ENCODE results near the gene FNDC3B. TPM values are rescaled to one million over a fixed set of nuclear protein-coding genes. Genes with fewer than 3 reads are reported as not detected.
A peak's percentile ranks its signal among the peaks of the same experiment; 100 is the strongest.

Gene FNDC3B
- total and polyA plus RNA-seq, 10 donors = 3.1 to 149 (median 103) TPM

DNA sequence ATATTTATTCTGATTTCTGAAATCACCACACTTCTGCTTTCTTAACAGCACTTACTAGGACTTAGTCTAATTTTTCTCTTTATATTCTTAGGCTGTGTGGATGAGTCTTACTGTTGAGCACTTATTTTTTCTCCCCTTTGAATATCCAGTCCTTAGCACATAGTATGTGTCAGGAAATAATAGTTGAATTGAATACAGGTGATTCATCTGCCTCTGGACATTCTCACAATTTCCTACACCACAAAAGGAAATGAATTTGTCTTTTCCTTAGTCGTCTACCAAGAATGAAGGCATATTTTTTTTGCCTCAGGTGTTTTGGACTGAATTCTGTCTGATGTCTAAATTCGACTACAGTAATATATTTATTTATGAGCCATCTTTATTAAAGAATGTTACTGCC is 204.6 kb downstream of the FNDC3B start:
- no peak overlapping the region for H3K27ac ChIP-seq

DNA sequence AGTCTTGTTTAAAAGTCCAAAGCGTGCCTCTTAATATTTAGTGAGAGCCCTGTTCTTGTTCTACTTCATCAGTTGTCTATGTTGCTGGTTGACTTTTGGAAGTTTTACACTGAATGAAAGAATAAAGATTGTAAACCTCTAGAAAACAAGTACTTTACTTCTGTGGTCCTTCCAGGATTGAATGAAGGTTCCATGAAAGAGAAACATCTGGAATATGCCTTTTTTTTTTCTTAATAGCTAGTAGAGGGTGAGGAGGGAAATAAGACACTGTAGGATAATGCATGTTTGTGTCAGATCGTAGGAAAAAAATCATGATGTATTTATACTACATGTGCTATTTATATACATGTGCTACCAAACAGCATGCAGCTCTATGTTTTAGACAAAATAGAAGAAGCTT is 205.9 kb downstream of the FNDC3B start:
- WGBS, 5 donors = 85 to 93% (median 92%) methylated on average over 2 of the region's 2 CpGs
- Histone ChIP-seq H3K36me3 (peaks cover 0 to 28% (median 0%) of the 10 kb centered on the region in 6 donors), H3K9me3 (peaks cover 4 to 25% (median 17%) of the 10 kb centered on the region in 8 donors), H3K27ac (peak overlapping the region in 3 of 8 donors; percentile 13 to 69 (median 59)), H3K27me3 (replicated peaks in 1 of 7) (no peaks in the 10 kb centered on the region), H3K4me3 (no peak overlapping the region), H3K4me1 (peaks cover 0 to 20% (median 9%) of the 10 kb centered on the region in 6 donors)
- TF ChIP-seq POLR2AphosphoS5 (IDR thresholded peaks at IDR 0.05) = no peak
- TF ChIP-seq POLR2A (IDR thresholded peaks at IDR 0.05) = no peak
- TF ChIP-seq, protein P1, sequence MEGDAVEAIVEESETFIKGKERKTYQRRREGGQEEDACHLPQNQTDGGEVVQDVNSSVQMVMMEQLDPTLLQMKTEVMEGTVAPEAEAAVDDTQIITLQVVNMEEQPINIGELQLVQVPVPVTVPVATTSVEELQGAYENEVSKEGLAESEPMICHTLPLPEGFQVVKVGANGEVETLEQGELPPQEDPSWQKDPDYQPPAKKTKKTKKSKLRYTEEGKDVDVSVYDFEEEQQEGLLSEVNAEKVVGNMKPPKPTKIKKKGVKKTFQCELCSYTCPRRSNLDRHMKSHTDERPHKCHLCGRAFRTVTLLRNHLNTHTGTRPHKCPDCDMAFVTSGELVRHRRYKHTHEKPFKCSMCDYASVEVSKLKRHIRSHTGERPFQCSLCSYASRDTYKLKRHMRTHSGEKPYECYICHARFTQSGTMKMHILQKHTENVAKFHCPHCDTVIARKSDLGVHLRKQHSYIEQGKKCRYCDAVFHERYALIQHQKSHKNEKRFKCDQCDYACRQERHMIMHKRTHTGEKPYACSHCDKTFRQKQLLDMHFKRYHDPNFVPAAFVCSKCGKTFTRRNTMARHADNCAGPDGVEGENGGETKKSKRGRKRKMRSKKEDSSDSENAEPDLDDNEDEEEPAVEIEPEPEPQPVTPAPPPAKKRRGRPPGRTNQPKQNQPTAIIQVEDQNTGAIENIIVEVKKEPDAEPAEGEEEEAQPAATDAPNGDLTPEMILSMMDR (IDR thresholded peaks at IDR 0.05 in 8 of 11, conservative IDR thresholded peaks at IDR 0.05 in 3 of 11) = no peak
- intact Hi-C loops (cut with DNase I; ENCODE audit: low total_unique reads) = no loop called here
- no peak for DNase-seq

More for the DNA sequence above, 204.6 kb downstream of the FNDC3B start:
- H3K27me3 ChIP-seq (replicated peaks in 1 of 7) = no peaks in the 10 kb centered on the region
- intact Hi-C loops (cut with DNase I; ENCODE audit: low total_unique reads) = no loop called here
- peaks cover 0 to 25% (median 10%) of the 10 kb centered on the region in 6 donors for H3K4me1 ChIP-seq
- peaks cover 4 to 25% (median 17%) of the 10 kb centered on the region in 8 donors for H3K9me3 ChIP-seq
- WGBS, 5 donors = 56 to 75% (median 72%) methylated on average over 2 of the region's 2 CpGs
- H3K36me3 ChIP-seq = peaks cover 0 to 28% (median 0%) of the 10 kb centered on the region in 6 donors
- TF ChIP-seq, protein P1 (IDR thresholded peaks at IDR 0.05 in 8 of 11, conservative IDR thresholded peaks at IDR 0.05 in 3 of 11) = no peak
- TF ChIP-seq POLR2A (IDR thresholded peaks at IDR 0.05) = no peak
- TF ChIP-seq POLR2AphosphoS5 (IDR thresholded peaks at IDR 0.05) = no peak
- DNase-seq = no peak
- no peak overlapping the region for H3K4me3 ChIP-seq

DNA sequence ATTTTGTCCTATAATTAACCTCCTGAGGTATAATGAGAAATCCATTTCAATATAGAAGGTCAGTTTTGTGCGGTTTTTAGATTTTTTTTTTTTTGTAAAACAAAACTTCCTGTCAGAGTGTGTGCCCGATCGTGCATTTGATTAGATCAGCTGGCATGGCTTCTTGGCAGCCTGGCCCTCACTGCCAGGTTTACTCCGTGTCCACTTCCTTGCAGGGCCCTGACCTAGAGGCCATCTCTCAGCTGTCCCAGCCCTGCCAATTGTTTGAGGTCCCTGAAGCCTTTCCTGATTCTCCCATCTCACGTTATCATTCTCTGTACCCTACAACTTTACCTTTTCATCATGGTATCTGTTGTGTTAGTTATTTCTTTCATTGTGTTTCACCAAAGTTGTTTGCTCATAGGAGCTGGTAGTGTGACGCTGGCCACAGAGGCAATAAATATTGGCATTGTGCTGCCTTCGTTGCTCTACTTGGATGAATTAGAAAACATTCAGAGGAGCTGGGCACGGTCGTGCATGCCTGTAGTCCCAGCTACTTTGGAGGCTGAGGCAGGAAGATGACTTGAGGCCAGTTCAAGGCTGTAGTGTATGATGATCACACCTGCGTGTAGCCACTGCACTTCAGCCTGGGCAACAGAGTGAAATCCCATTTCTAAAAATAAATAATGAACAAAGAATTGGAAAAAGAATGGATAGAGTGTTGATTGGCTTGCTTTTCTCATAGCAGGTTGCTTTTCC is 206.9 kb downstream of the FNDC3B start:
- peaks cover 0 to 34% (median under 1%) of the 10 kb centered on the region in 6 donors for H3K36me3 ChIP-seq
- H3K9me3 ChIP-seq = peaks cover 4 to 23% (median 17%) of the 10 kb centered on the region in 8 donors
- H3K27ac ChIP-seq = peak overlapping the region in 6 of 8 donors; percentile 49 to 69 (median 58)
- intact Hi-C loops (cut with DNase I; ENCODE audit: low total_unique reads) = no loop called here
- WGBS, 5 donors = 61 to 75% (median 64%) methylated on average over 10 of the region's 10 CpGs
- no peaks in the 10 kb centered on the region for H3K27me3 ChIP-seq (replicated peaks in 1 of 7)
- peak in 2 of 3 donors; percentile 65 to 66 for TF ChIP-seq POLR2AphosphoS5 (IDR thresholded peaks at IDR 0.05)
- TF ChIP-seq, protein P1 (IDR thresholded peaks at IDR 0.05 in 8 of 11, conservative IDR thresholded peaks at IDR 0.05 in 3 of 11) = no peak
- peaks cover 0 to 20% (median 9%) of the 10 kb centered on the region in 6 donors for H3K4me1 ChIP-seq
- DNase-seq = no peak
- H3K4me3 ChIP-seq = no peak overlapping the region

DNA sequence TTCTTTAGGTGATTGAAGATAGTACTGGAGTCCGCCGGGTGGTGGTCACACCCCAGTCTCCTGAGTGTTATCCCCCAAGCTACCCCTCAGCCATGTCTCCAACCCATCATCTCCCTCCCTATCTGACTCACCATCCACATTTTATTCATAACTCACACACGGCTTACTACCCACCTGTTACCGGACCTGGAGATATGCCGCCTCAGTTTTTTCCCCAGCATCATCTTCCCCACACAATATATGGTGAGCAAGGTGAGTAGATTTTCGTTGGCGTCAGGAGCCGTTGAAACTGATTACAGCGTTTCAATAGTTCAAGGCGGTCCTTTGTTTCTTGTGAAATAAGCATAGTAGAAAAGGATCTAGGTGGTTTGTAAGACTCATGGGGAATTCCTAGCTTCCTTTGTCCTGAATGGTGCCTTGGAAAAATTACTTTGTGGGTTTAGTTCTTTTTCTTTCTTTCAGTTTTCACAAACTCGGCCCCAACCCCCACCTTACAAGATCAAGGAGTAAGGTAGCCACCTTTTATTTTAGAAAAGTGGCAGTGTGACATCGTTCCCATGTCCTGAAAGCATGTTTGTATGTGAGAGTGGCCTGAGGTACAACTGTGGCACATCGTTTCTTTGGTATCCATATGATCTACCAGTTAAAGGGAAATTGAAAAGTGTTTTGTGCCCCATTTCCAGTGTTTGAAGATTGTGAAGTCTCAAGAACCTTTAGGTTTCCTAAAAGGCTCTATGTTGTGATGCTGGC is 208.3 kb downstream of the FNDC3B start:
- 86 to 96% (median 93%) methylated on average over 13 of the region's 13 CpGs for WGBS, 5 donors
- H3K27me3 ChIP-seq (replicated peaks in 1 of 7) = no peaks in the 10 kb centered on the region
- no peak for TF ChIP-seq POLR2AphosphoS5 (IDR thresholded peaks at IDR 0.05)
- TF ChIP-seq, protein P1 (IDR thresholded peaks at IDR 0.05 in 8 of 11, conservative IDR thresholded peaks at IDR 0.05 in 3 of 11) = no peak
- no peak for DNase-seq
- peaks cover 0 to 41% (median 1%) of the 10 kb centered on the region in 6 donors for H3K36me3 ChIP-seq
- peaks cover 0 to 20% (median 9%) of the 10 kb centered on the region in 6 donors for H3K4me1 ChIP-seq
- no peak overlapping the region for H3K27ac ChIP-seq
- intact Hi-C loops (cut with DNase I; ENCODE audit: low total_unique reads) = no loop called here
- H3K4me3 ChIP-seq = no peak overlapping the region
- peaks cover under 1 to 10% (median 6%) of the 10 kb centered on the region in 8 donors for H3K9me3 ChIP-seq
